SU-DHL-6 (cell line): ENCODE results near the gene NCKIPSD.

Experiments
- CTCF ChIP-seq: fragments of 200-600 bp; sonication (generic); IDR thresholded peaks from one replicate; pipeline ENCODE4 v1.5.1; 2017; ENCODE audit warnings: antibody characterized with exemption, mild to moderate bottlenecking, low read length, moderate library complexity; ENCODE audit not compliant: insufficient read depth, poor library complexity, severe bottlenecking
- EZH2phosphoT487 ChIP-seq: fragments of 200-600 bp; sonication (generic), shearing (Covaris generic); conservative IDR thresholded peaks from 2 replicates; pipeline ENCODE4 v1.6.1; 2018; ENCODE audit warnings: mild to moderate bottlenecking, antibody characterized with exemption, low read length, moderate library complexity, mixed read lengths

GRCh38 chr3:48679411-48680391 is 6.0 kb downstream of the NCKIPSD start:
- TF ChIP-seq CTCF: no peak
- no peak for TF ChIP-seq EZH2phosphoT487
